ENCODE results near the gene PDGFD. TPM values are rescaled to one million over a fixed set of nuclear protein-coding genes. Genes with fewer than 3 reads are reported as not detected.

PDGFD gene
- polyA plus RNA-seq, 1 donor from 2014 or later = 1.0 TPM

DNA sequence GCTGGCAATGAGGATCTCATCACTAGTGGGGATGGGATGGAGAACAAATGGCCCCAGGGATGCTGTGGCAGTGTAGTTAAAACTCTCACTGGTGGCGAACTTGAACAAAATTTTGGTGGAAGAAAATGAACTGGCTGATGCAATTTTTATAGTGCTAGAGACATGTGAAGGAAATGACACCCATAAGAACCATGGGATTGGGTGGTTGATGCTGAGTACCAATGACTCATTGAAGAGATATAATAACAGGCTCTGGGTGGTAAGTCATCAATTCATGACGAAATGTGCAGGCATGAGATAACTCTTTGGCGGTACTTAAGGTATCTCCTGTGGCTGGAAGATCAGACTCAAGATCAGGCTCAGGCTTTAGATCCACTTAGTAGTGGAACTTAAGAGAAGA, 300.4 kb downstream of the PDGFD start:
- no peak overlapping the region for H3K4me2 ChIP-seq (ENCODE audit: low read length)
- H3K27ac ChIP-seq (ENCODE audit: low read length) = no peak overlapping the region
- H4K20me1 ChIP-seq (ENCODE audit: insufficient read depth) = no peaks in the 10 kb centered on the region
- H3K36me3 ChIP-seq (ENCODE audit: insufficient read depth, low read length) = no peaks in the 10 kb centered on the region
- no peaks in the 10 kb centered on the region for H3K9me2 ChIP-seq (ENCODE audit: insufficient read depth, low read length)
- H3K9me3 ChIP-seq (ENCODE audit: low read length) = no peaks in the 10 kb centered on the region
- TF ChIP-seq, protein P1, sequence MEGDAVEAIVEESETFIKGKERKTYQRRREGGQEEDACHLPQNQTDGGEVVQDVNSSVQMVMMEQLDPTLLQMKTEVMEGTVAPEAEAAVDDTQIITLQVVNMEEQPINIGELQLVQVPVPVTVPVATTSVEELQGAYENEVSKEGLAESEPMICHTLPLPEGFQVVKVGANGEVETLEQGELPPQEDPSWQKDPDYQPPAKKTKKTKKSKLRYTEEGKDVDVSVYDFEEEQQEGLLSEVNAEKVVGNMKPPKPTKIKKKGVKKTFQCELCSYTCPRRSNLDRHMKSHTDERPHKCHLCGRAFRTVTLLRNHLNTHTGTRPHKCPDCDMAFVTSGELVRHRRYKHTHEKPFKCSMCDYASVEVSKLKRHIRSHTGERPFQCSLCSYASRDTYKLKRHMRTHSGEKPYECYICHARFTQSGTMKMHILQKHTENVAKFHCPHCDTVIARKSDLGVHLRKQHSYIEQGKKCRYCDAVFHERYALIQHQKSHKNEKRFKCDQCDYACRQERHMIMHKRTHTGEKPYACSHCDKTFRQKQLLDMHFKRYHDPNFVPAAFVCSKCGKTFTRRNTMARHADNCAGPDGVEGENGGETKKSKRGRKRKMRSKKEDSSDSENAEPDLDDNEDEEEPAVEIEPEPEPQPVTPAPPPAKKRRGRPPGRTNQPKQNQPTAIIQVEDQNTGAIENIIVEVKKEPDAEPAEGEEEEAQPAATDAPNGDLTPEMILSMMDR (IDR thresholded peaks at IDR 0.05; ENCODE audit: poor library complexity, severe bottlenecking) = no peak
- no peak for TF ChIP-seq EZH2 (IDR thresholded peaks at IDR 0.05; ENCODE audit: borderline replicate concordance, insufficient read depth, low read length, poor library complexity, severe bottlenecking)
- TF ChIP-seq REST (IDR thresholded peaks at IDR 0.05; ENCODE audit: borderline replicate concordance) = no peak
- no peak for TF ChIP-seq EP300 (conservative IDR thresholded peaks at IDR 0.05; ENCODE audit: poor library complexity, severe bottlenecking)
- TF ChIP-seq RAD21 (conservative IDR thresholded peaks at IDR 0.05) = no peak
- TF ChIP-seq POLR2AphosphoS5 (IDR thresholded peaks at IDR 0.05) = no peak
- TF ChIP-seq TAF1 (IDR thresholded peaks at IDR 0.05; ENCODE audit: low read depth) = no peak
- TF ChIP-seq SMC3 (conservative IDR thresholded peaks at IDR 0.05; ENCODE audit: poor library complexity) = no peak
- no peak for TF ChIP-seq MXI1 (conservative IDR thresholded peaks at IDR 0.05; ENCODE audit: poor library complexity, severe bottlenecking)
- H2AFZ ChIP-seq (ENCODE audit: low read depth, low read length) = no peak overlapping the region
- H3K79me2 ChIP-seq (replicated peaks; ENCODE audit: insufficient read depth, low read length) = no peaks in the 10 kb centered on the region
- no peaks in the 10 kb centered on the region for H3K27me3 ChIP-seq (ENCODE audit: insufficient read depth, low read depth, low read length)
- no peak overlapping the region for H3K9ac ChIP-seq (ENCODE audit: low read length)
- H3F3A ChIP-seq (ENCODE audit: insufficient read depth, low read length, poor library complexity, severe bottlenecking) = no peaks in the 10 kb centered on the region
- H3K4me3 ChIP-seq (ENCODE audit: low read length) = no peak overlapping the region

GRCh38 chr11:103862802-103863174, 301.2 kb downstream of the PDGFD start:
- no peaks in the 10 kb centered on the region for H3K36me3 ChIP-seq (ENCODE audit: insufficient read depth, low read length)
- H3K27me3 ChIP-seq (ENCODE audit: insufficient read depth, low read depth, low read length) = no peaks in the 10 kb centered on the region
- no peaks in the 10 kb centered on the region for H3K9me2 ChIP-seq (ENCODE audit: insufficient read depth, low read length)
- no peaks in the 10 kb centered on the region for H3F3A ChIP-seq (ENCODE audit: insufficient read depth, low read length, poor library complexity, severe bottlenecking)
- no peaks in the 10 kb centered on the region for H4K20me1 ChIP-seq (ENCODE audit: insufficient read depth)
- H3K9me3 ChIP-seq (ENCODE audit: low read length) = no peaks in the 10 kb centered on the region
- no peak overlapping the region for H3K4me2 ChIP-seq (ENCODE audit: low read length)
- no peak overlapping the region for H3K9ac ChIP-seq (ENCODE audit: low read length)
- no peak overlapping the region for H3K27ac ChIP-seq (ENCODE audit: low read length)
- no peak overlapping the region for H3K4me3 ChIP-seq (ENCODE audit: low read length)
- TF ChIP-seq SMC3 (conservative IDR thresholded peaks at IDR 0.05; ENCODE audit: poor library complexity) (no peak), EZH2 (IDR thresholded peaks at IDR 0.05; ENCODE audit: borderline replicate concordance, insufficient read depth, low read length, poor library complexity, severe bottlenecking) (no peak), TAF1 (IDR thresholded peaks at IDR 0.05; ENCODE audit: low read depth) (no peak), POLR2AphosphoS5 (IDR thresholded peaks at IDR 0.05) (no peak), EP300 (conservative IDR thresholded peaks at IDR 0.05; ENCODE audit: poor library complexity, severe bottlenecking) (no peak), REST (IDR thresholded peaks at IDR 0.05; ENCODE audit: borderline replicate concordance) (no peak), RAD21 (conservative IDR thresholded peaks at IDR 0.05) (no peak), MXI1 (conservative IDR thresholded peaks at IDR 0.05; ENCODE audit: poor library complexity, severe bottlenecking) (no peak)
- TF ChIP-seq, protein P1 (IDR thresholded peaks at IDR 0.05; ENCODE audit: poor library complexity, severe bottlenecking) = no peak
- H3K79me2 ChIP-seq (replicated peaks; ENCODE audit: insufficient read depth, low read length) = no peaks in the 10 kb centered on the region
- no peak overlapping the region for H2AFZ ChIP-seq (ENCODE audit: low read depth, low read length)

Data from neural cell (in vitro differentiated cells).